K562 treated with DMSO at 1 percent for 24 hours (cell line): ENCODE data around the gene PPIP5K2. TPM values are rescaled to one million over a fixed set of nuclear protein-coding genes. Genes with fewer than 3 reads are reported as not detected.

Experiments
- total RNA-seq: library from RNA; unstranded; fragments of 300-600 nt; gene quantifications from 2 replicates; pipeline ENCODE4 v1.2.3, GENCODE V29; 2022; ENCODE audit warnings: low read depth; ENCODE audit not compliant: insufficient read depth

The PPIP5K2 gene
- total RNA-seq: 20.2 and 20.3 TPM in 2 replicates

DNA sequence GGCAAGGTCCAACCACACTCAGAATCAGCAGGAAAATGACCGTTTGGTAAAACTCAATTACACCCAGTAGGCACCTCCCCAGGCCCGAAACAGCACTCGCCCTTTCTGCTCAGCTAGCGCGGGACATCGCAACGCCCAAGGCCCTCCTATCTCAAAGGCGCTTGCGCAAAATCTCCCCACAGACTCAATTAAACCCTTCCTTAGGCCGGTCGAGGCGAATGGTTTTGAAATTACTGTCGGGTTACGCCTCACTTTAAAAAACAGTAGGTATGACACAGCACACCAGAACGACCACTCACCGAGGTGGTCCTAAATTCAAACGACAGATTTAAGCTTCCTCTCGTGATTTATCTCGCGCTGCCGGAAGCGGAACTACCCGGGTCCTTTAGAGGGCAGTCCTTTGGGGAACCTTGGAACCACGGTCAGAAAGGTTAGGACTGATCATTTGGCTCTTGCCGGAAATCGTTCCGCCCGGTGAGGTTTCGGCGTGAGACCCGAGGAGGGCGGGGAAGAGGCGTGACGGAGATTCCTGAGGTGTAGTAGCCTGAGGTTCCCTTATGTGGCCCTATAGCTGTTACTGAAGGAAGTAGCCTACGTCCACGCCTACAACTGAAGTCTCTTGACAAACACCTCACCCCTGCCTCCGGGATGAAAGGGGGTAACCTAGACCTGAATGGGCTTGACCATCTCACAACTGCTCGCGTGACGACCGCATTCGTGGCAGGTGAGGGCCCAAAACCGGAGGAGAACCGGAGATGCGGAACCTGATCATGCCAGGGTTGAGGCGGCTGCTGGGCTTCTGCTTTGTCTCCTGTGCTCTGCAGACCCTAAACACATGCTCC lies at the start of gene PPIP5K2, which contains the start of gene GIN1:
Gene PPIP5K2, plus strand, starts transcription at position 537 of the 842 bp plus-strand sequence. CDS start 9,289 bp downstream, outside the sequence.
Gene GIN1, minus strand, starts transcription at position 374 of the 842 bp plus-strand sequence. CDS start 11,431 bp downstream, outside the sequence.

DNA sequence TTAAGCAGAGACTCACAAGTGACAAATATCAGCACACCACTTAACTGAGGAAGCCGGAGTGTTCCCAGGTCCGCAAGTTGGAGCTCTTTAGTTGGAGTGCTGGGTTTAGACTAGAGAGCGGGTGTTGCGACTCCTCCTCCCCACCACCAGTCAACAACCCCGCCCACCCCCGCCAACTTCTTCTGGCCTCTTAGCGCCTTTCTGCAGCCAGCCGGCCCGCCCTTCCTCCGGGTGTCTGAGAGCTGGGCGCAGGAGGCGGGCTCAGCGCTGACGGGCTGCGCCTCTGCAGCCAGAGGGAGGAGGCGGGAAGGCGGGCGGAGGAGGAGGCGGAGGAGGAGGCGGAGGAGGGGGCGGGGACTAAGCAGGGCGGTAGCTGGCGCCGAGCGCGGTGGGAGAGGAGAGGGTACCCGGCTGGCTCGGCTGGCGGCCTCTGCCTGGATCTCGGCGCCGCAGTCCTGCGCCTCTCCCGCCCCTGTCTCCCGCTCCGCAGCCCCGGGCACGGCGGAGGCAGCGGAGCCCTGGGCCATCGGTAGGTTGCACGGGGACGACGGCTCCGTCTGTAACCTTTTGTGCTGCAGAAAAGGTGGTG lies 138.4 kb downstream of the PPIP5K2 start, which contains the start of gene MACIR:
Gene MACIR, plus strand, starts transcription at position 396 of the 589 bp plus-strand sequence. CDS start 17,157 bp downstream, outside the sequence.

Other genes starting within 250 kb of the PPIP5K2 start
- gene GIN1, start 163 bp upstream of the PPIP5K2 start, total RNA-seq: 1.6 and 2.8 TPM in 2 replicates
- gene MACIR, start 138.5 kb downstream of the PPIP5K2 start, total RNA-seq: 5.0 and 5.2 TPM in 2 replicates